GM23248 (cell line): Measurements from ENCODE around the gene TMEM123. TPM values are rescaled to one million over a fixed set of nuclear protein-coding genes. Genes with fewer than 3 reads are reported as not detected.

Experiments
- DNase-seq: peaks from one replicate; pipeline ENCODE4 v3.0.0-alpha.2; 2015
- H2AFZ ChIP-seq: fragments of 200-600 bp; sonication (generic); 2 replicates; pipeline ENCODE4 v1.6.1; 2016; ENCODE audit warnings: antibody characterized with exemption
- H3F3A ChIP-seq: fragments of 200-600 bp; sonication (generic); 2 replicates; pipeline ENCODE4 v1.6.1; 2016; ENCODE audit warnings: mild to moderate bottlenecking, antibody characterized with exemption, mixed run types; ENCODE audit not compliant: insufficient read depth
- H3K27ac ChIP-seq: fragments of 200-600 bp; sonication (generic); 2 replicates; pipeline ENCODE4 v1.5.1; 2016; ENCODE audit warnings: mild to moderate bottlenecking
- H3K27me3 ChIP-seq: fragments of 200-600 bp; sonication (generic); replicated peaks from 2 replicates; pipeline ENCODE4 v1.6.1; 2016; ENCODE audit warnings: mild to moderate bottlenecking; ENCODE audit not compliant: insufficient read depth
- H3K36me3 ChIP-seq: fragments of 200-600 bp; sonication (generic); 2 replicates; pipeline ENCODE4 v1.6.1; 2016; ENCODE audit warnings: low read depth, mild to moderate bottlenecking
- H3K4me1 ChIP-seq: fragments of 200-600 bp; sonication (generic); 2 replicates; pipeline ENCODE4 v1.6.1; 2016; ENCODE audit warnings: mild to moderate bottlenecking; ENCODE audit not compliant: insufficient read depth
- H3K4me2 ChIP-seq: fragments of 200-600 bp; sonication (generic); one replicate; pipeline ENCODE4 v1.6.1; 2016; ENCODE audit warnings: mild to moderate bottlenecking; ENCODE audit not compliant: unreplicated experiment
- H3K4me3 ChIP-seq: fragments of 200-600 bp; sonication (generic); 2 replicates; pipeline ENCODE4 v1.5.1; 2016; ENCODE audit warnings: mild to moderate bottlenecking
- H3K79me2 ChIP-seq: fragments of 200-600 bp; sonication (generic); 2 replicates; pipeline ENCODE4 v1.6.1; 2016; ENCODE audit warnings: mild to moderate bottlenecking; ENCODE audit not compliant: insufficient read depth
- H3K9ac ChIP-seq: fragments of 200-600 bp; sonication (generic); 2 replicates; pipeline ENCODE4 v1.6.1; 2016; ENCODE audit warnings: mild to moderate bottlenecking
- H3K9me2 ChIP-seq: fragments of 200-600 bp; sonication (generic); 2 replicates; pipeline ENCODE4 v1.6.1; 2016; ENCODE audit warnings: mixed run types, mild to moderate bottlenecking, moderate library complexity; ENCODE audit not compliant: insufficient read depth
- H3K9me3 ChIP-seq: fragments of 200-600 bp; sonication (generic); one replicate; pipeline ENCODE4 v1.6.1; 2017; ENCODE audit warnings: low read depth
- H4K20me1 ChIP-seq: fragments of 200-600 bp; sonication (generic); 2 replicates; pipeline ENCODE4 v1.6.0; 2016; ENCODE audit not compliant: insufficient read depth
- EZH2 ChIP-seq: fragments of 200-600 bp; sonication (generic); IDR thresholded peaks from 2 replicates; pipeline ENCODE4 v1.6.1; 2018; ENCODE audit warnings: antibody characterized with exemption, mild to moderate bottlenecking; ENCODE audit not compliant: insufficient read depth, poor library complexity, severe bottlenecking
- EZH2phosphoT487 ChIP-seq: fragments of 200-600 bp; sonication (generic); IDR thresholded peaks from 2 replicates; pipeline ENCODE4 v1.6.1; 2018; ENCODE audit warnings: antibody characterized with exemption, moderate library complexity, mild to moderate bottlenecking, low read depth; ENCODE audit not compliant: insufficient read depth
- WGBS, 2 experiments: methylation state at CpG; one replicate each; pipeline ENCODE4 v1.1.6; 2015 to 2017; ENCODE audit warnings: low lambda C conversion rate in 2 of 2, low coverage in 1 of 2; ENCODE audit errors: missing lambda C conversion rate in 2 of 2; 5-methylcytosine and 5-hydroxymethylcytosine counted together
- in situ Hi-C: fragments of 300-500 bp; cut with MboI; formaldehyde crosslinking; loops from 2 replicates; pipeline ENCODE4 v1.15.0; 2020
- polyA plus RNA-seq: library from polyadenylated mRNA; unstranded; fragments of >200 nt; fragmentation: Nextera tagmentation; extraction: Ambion mirVana; gene quantifications from 2 replicates; pipeline ENCODE4 v1.2.1, GENCODE V29; 2016
- total RNA-seq: library from RNA; depleted of rRNA; stranded (reverse); fragments of >200 nt; shearing (Covaris generic); gene quantifications from 2 replicates; pipeline ENCODE4 v1.2.3, GENCODE V29; 2014

TMEM123 gene
- total and polyA plus RNA-seq, 2 experiments from 2014 or later = 106 to 113 TPM

- WGBS, 2 experiments = 93 to 97% methylated on average over 2 of the region's 2 CpGs
- Histone ChIP-seq H2AFZ (no peak overlapping the region), H3K4me1 (peaks cover 9% of the 10 kb centered on the region; the same call in 1 of the 2 replicates), H3K27me3 (no peaks in the 10 kb centered on the region), H3K9me2 (no peaks in the 10 kb centered on the region), H3K4me2 (no peak overlapping the region), H3K27ac (no peak overlapping the region), H3K9me3 (no peaks in the 10 kb centered on the region), H3K79me2 (peaks cover 93% of the 10 kb centered on the region), H3K9ac (no peak overlapping the region), H3K36me3 (peaks cover 52% of the 10 kb centered on the region), H3K4me3 (no peak overlapping the region), H3F3A (peaks cover 45% of the 10 kb centered on the region), H4K20me1 (no peaks in the 10 kb centered on the region)
- no peak for DNase-seq
- TF ChIP-seq EZH2 (no peak), EZH2phosphoT487 (no peak)
- in situ Hi-C loops = no loop called here
Measured at GRCh38 chr11:102398297-102398696, 54.3 kb downstream of the TMEM123 start.

- no peaks in the 10 kb centered on the region for H4K20me1 ChIP-seq
- no peak overlapping the region for H2AFZ ChIP-seq
- in situ Hi-C loops = no loop called here
- peak; percentile 51 for DNase-seq
- TF ChIP-seq EZH2 = no peak
- TF ChIP-seq EZH2phosphoT487 = no peak
- peaks cover 44% of the 10 kb centered on the region for H3F3A ChIP-seq
- no peak overlapping the region for H3K4me2 ChIP-seq
- H3K9ac ChIP-seq = no peak overlapping the region
- no peak overlapping the region for H3K4me3 ChIP-seq
- no peaks in the 10 kb centered on the region for H3K27me3 ChIP-seq
- peaks cover 42% of the 10 kb centered on the region for H3K36me3 ChIP-seq
- H3K79me2 ChIP-seq = peaks cover 93% of the 10 kb centered on the region
- no peaks in the 10 kb centered on the region for H3K9me3 ChIP-seq
- WGBS, 2 experiments = 98 to 99% methylated on average over 4 of the region's 4 CpGs
- peak overlapping the region; percentile 2 for H3K27ac ChIP-seq
- peaks cover 9% of the 10 kb centered on the region; the same call in 1 of the 2 replicates for H3K4me1 ChIP-seq
- H3K9me2 ChIP-seq = no peaks in the 10 kb centered on the region
Measured at GRCh38 chr11:102396708-102397563, 55.6 kb downstream of the TMEM123 start.

GRCh38 chr11:102395720-102396393 lies 56.7 kb downstream of the TMEM123 start:
- Histone ChIP-seq H3K4me1 (peaks cover 9% of the 10 kb centered on the region; the same call in 1 of the 2 replicates), H4K20me1 (no peaks in the 10 kb centered on the region), H2AFZ (no peak overlapping the region), H3K9ac (no peak overlapping the region), H3K9me2 (no peaks in the 10 kb centered on the region), H3K36me3 (peaks cover 31% of the 10 kb centered on the region), H3K4me3 (no peak overlapping the region), H3K27ac (no peak overlapping the region), H3K79me2 (peaks cover 93% of the 10 kb centered on the region), H3K4me2 (no peak overlapping the region), H3F3A (peaks cover 37% of the 10 kb centered on the region), H3K9me3 (no peaks in the 10 kb centered on the region), H3K27me3 (no peaks in the 10 kb centered on the region)
- WGBS, 2 experiments = 91 to 92% methylated on average over 6 of the region's 6 CpGs
- TF ChIP-seq EZH2phosphoT487 (no peak), EZH2 (no peak)
- no peak for DNase-seq
- in situ Hi-C loops = no loop called here

- DNase-seq = no peak
Measured at GRCh38 chr11:102393272-102393730, 59.3 kb downstream of the TMEM123 start.

More at GRCh38 chr11:102393272-102393730, 59.3 kb downstream of the TMEM123 start:
- no peaks in the 10 kb centered on the region for H3K9me3 ChIP-seq
- H3K79me2 ChIP-seq = peaks cover 84% of the 10 kb centered on the region
- peaks cover 27% of the 10 kb centered on the region for H3K36me3 ChIP-seq
- H3K4me2 ChIP-seq = no peak overlapping the region
- H3K9me2 ChIP-seq = no peaks in the 10 kb centered on the region
- H3K9ac ChIP-seq = no peak overlapping the region
- H3K4me1 ChIP-seq = peaks cover 9% of the 10 kb centered on the region; the same call in 1 of the 2 replicates
- in situ Hi-C loops = no loop called here
- no peaks in the 10 kb centered on the region for H4K20me1 ChIP-seq
- TF ChIP-seq EZH2 (no peak), EZH2phosphoT487 (no peak)
- 97 to 100% methylated on average over 2 of the region's 2 CpGs for WGBS, 2 experiments
- H3K27me3 ChIP-seq = no peaks in the 10 kb centered on the region
- H3K27ac ChIP-seq = no peak overlapping the region
- H3F3A ChIP-seq = peaks cover 43% of the 10 kb centered on the region
- no peak overlapping the region for H3K4me3 ChIP-seq
- no peak overlapping the region for H2AFZ ChIP-seq
